HG02610 (cell line): ENCODE results near the gene SP1.
"Not testable (repeated sequence)": the region's sequence is repeated elsewhere in the genome, so short reads cannot be mapped to it uniquely, and the experiment has no call there.

ENCODE experiments used
- ATAC-seq: cut with Tn5 transposase; IDR thresholded peaks from one replicate; pipeline ENCODE4 v1.9.1; 2021; ENCODE audit warnings: mild to moderate bottlenecking, moderate library complexity; ENCODE audit not compliant: unreplicated experiment

The SP1 gene

DNA sequence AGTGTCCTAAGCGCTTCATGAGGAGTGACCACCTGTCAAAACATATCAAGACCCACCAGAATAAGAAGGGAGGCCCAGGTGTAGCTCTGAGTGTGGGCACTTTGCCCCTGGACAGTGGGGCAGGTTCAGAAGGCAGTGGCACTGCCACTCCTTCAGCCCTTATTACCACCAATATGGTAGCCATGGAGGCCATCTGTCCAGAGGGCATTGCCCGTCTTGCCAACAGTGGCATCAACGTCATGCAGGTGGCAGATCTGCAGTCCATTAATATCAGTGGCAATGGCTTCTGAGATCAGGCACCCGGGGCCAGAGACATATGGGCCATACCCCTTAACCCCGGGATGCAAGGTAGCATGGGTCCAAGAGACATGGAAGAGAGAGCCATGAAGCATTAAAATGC lies 31.0 kb downstream of the SP1 start:
- no peak for ATAC-seq

DNA sequence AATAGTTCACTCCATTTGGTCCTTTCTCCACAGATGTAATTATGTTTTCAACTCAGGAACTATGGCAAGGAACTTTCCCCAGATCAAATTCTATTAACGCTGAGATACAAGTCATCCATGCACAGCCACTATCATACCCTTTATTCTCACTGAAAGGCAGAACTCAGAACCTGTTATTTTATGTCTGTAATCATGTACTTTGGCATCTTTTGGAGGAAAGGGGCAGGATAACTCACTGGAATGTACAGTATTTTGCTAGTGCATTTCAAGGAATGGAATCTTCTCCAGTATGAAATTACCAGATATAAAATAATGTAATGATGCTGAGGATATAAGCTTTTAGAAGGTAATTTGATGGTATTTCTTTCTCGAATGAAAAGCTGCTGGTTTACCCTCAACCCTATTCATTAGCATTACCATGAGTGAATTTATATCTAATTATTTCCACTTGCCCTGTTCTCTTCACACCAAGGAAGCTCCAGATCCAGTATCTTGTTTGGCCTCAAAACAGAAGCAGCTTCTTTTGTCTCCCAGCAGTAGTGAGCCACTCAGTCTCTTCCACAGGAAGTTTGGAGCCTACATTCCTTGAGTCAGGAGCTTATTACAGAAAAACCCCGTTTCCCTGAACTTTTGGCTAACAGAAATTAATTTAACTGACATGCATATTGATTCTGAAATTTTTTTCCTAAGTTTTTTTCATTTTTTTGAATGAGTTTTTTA lies 33.7 kb downstream of the SP1 start:
- ATAC-seq, result no peak

DNA sequence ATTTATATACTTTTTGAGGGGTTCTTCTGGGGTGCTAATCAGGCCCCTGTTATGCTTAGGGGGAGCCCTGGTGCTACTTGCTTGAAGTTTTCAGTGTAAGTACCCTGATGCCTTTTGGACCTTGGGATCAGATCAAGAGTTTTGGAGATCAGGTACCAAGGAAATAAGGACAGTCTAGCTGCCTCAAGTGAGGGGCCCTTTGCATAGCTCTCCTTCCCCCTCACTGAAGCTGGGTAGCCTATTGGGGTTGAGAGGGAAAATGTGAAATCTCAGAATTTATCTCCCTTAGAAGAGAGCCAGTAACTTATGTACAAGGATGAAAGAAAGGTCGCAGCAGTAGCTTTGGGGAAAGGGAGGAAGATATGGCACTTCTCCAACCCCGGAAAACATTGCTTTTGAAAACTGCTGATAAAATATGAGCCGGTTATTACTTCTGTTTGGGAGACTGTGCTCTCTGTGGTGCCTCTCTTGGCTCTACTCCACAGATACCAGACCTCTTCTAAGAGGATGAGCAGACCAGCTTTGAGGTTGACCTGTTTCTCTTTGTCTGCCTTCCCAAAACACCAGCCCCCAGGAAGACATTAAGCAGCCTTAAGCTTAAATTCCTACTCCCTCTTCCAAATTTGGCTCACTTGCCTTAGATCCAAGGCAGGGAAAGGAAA lies 34.9 kb downstream of the SP1 start:
- no peak for ATAC-seq

DNA sequence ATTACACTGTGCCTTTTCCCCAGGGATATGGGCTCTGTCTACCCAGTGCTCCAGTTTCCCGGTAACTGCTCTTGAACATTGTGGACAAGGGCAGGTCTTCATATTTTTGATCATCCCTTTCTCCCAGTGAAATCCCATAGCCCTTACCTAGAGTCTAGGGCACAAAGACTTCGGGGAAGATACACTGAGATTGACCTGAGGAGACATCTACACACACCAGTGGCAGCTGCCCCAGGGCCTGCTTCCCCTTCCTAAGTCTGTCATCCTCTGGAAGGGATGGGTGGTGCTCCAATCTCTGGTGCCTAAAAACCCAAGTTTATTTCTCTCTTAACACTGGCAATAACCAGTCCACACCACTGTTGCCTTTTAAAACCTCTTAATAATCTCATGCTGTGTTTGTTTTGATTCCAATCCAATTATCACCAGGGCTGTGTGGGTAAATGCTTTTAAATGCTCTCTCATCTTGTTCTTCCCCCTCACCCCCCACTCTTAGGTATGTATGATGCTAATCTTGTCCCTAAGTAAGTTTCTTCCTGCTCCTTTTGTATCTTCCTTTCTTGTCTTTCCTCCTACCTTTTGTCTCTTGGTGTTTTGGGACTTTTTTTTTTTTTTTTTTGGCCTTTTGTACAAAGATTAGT lies 35.9 kb downstream of the SP1 start:
- not testable (repeated sequence) for ATAC-seq

DNA sequence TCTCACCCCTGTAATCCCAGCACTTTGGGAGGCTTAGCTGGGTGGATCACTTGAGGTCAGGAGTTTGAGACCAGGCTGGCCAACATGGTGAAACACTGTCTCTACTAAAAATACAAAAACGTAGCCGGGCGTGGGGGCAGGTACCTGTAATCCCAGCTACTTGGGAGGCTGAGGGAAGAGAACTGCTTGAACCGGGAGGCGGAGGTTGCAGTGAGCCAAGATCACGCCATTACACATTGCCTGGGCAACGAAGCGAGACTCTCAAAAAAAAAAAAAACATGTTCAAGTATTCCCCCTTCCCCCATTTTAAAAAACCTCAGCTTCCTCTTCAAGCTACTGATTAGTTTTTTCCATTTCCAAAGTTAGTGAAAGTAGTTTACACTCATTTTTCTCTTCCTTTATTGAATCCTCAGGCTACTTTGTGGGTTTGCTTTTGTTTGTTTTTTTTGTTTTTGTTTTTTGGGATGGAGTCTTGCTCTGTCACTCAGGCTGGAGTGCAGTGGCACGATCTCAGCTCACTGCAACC lies 37.4 kb downstream of the SP1 start:
- not testable (repeated sequence) for ATAC-seq

DNA sequence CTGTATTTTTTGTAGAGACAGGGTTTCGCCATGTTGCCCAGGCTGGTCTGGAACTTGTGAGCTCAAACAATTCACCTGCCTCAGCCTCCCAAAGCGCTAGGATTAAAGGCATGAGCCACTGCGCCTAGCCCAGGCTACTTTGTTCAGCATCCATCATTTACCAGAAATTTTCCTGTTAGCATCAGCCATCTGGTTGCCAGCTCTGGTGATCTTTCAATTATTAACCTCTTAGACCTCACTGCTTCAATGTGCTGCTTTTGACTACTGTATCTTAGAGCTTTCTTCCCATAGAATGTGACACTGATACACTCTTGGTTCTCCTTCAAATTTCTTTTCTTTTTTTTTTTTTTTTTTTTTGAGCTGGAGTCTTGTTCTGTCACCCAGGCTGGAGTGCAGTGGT lies 38.2 kb downstream of the SP1 start:
- ATAC-seq, result no peak

DNA sequence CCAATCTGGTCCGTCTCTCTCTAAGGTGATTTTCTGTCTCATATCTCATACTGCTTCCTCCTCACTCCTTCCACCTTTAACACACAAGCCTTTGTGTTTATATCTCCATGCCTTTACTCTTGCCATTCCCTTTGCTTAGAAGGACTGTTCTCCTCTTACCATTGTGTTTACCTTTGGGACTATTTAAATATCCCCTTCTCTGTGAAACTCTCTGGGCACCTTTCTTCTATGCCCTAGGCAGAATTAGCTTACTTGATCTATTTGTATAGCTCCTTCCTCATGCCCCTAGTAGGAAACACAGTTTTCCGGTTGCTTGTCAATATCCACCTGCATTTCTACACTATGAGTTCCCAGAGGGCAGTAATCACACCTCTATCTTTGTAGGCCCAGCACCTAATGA lies 39.8 kb downstream of the SP1 start:
- ATAC-seq, result no peak

DNA sequence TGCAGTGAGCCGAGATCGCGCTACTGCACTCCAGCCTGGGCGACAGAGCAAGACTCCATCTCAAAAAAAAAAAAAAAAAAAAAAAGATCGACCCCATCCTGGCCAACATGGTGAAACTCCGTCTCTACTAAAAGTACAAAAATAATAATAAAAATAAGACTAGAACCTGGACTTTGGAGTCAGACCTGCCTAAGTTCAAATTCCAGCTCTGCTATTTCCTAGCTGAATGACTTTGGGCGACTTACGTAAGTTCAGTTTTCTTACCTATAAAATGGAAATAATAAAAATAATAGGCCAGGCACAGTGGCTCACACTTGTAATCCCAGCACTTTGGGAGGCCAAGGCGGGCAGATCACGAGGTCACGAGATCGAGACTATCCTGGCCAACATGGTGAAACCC lies 42.3 kb downstream of the SP1 start:
- not testable (repeated sequence) for ATAC-seq

DNA sequence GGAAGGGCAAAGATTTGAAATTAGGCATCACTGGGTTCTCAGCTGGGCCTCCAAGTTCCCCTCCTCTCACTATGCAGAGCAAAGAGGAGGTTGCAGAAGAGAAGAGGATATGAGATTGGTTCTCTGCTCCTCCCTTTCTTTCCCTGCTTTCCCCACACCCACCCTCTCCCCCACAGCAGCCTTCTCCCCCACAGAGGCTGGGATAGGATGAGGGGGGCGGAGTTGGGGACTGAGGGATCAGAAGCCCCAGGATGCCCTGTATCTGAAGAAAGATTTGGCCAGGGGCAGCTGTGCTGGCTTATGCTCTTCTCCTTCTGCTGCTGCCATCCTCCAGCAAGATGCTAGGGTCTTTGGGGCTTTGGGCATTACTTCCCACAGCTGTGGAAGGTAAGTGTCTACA lies 43.6 kb downstream of the SP1 start, which contains the start of gene AMHR2:
Gene AMHR2, plus strand, starts transcription at position 259 of the 400 bp plus-strand sequence. Its CDS starts 80 bp downstream, at position 339.
- no peak for ATAC-seq

DNA sequence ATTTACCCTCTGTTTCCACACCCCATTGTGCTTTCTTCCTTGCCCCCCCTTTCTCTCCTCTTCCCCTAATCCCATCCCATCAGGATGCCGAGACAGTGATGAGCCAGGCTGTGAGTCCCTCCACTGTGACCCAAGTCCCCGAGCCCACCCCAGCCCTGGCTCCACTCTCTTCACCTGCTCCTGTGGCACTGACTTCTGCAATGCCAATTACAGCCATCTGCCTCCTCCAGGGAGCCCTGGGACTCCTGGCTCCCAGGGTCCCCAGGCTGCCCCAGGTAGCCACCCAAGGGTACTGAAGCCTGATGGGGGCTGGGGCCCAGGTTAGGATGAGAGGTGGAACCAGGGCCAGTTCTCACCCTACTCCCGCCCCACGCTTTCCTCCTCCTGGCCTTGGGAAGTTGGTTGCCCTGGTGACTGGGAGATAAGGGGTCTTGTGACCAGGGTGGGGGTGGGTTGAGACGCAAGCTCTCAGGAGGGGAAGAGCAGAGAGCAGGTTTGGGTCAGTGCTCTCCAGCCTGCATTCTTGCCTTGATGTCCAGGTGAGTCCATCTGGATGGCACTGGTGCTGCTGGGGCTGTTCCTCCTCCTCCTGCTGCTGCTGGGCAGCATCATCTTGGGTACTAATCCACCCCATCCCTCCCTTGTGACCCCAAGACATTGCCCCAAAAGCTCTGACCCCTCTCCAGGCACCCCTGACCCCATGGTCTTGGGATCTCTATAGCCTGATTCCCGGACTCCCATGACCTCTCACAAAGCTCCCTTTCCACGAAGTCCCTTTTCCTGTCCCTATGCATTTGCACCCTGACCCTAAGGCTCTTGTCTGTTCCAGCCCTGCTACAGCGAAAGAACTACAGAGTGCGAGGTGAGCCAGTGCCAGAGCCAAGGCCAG lies 44.9 kb downstream of the SP1 start:
- no peak for ATAC-seq

DNA sequence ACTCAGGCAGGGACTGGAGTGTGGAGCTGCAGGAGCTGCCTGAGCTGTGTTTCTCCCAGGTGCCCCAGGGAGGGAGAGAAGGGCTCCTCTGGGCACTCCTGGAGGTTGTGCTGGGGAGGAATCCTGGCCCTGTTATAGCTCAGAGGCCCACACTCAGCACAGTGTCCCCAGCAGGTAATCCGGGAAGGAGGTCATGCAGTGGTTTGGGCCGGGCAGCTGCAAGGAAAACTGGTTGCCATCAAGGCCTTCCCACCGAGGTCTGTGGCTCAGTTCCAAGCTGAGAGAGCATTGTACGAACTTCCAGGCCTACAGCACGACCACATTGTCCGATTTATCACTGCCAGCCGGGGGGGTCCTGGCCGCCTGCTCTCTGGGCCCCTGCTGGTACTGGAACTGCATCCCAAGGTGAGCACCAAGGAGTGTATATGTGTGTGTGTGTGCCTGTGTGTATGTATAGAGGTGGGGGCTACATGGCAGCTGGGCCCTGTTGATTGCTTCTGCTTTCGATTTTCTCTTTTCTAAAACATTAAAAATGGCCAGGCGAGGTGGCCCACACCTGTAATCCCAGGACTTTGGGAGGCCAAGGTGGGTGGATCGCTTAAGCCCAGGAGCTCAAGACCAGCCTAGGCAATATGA lies 45.7 kb downstream of the SP1 start:
- no peak for ATAC-seq

DNA sequence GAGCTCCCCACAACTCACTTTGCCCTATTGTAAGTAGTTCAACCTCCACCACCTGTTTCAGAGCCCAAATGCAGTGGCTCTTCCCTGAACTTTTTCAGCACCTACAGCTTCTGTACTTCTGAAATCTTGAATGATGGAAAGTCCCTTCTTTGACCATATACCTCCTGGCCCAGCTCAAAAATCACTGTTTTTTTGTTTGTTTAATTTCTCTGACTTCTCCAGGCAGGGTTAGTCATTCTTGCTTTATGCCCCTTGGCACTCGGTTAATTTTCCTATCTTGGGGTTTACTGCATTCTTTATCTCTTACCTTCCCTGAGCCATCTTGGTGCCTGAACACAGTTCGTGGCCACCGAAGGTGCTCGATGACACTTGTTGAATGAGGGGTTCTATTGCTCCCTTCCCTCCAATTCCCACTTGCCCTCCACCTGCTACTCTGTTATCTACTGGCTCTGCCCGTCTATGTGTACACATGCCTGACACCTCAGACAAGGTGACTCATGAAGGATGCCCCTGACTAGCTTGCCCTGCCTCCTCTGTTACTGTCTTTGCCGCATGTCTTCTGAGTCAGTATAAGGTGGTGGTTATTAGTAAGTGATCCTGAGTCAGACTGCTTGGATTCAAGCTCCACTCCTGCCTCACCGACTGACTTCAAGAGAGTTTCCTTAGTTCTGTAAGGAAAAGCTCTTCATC lies 48.1 kb downstream of the SP1 start:
- no peak for ATAC-seq

DNA sequence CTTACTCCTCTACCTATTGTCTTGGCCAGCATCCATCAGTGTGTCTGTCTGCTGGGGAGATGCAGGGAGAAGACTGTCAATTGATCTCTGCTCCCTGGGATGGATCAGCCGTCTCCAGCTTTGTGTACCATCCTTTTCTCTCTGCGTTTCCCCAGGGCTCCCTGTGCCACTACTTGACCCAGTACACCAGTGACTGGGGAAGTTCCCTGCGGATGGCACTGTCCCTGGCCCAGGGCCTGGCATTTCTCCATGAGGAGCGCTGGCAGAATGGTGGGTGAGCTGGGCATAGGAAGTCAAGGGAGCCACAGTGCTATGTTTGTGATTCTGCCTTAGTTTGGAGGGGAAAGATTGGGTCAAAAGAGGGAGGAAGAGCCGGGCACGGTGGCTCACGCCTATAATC lies 48.8 kb downstream of the SP1 start:
- no peak for ATAC-seq

DNA sequence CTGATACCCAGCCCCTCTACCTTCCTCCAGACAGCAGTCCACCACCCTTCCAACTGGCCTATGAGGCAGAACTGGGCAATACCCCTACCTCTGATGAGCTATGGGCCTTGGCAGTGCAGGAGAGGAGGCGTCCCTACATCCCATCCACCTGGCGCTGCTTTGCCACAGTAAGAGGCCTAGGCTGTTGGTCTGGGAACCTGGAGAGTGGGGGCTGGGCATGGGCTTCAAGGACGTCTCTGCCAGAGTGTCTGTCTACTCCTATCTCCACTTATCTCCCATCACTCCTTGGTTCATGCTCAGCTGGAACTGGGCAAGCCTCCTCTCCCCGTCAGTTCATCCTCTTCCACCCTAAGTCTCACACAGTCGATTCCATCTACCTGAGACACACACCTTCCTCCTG lies 50.1 kb downstream of the SP1 start:
- ATAC-seq, result no peak

DNA sequence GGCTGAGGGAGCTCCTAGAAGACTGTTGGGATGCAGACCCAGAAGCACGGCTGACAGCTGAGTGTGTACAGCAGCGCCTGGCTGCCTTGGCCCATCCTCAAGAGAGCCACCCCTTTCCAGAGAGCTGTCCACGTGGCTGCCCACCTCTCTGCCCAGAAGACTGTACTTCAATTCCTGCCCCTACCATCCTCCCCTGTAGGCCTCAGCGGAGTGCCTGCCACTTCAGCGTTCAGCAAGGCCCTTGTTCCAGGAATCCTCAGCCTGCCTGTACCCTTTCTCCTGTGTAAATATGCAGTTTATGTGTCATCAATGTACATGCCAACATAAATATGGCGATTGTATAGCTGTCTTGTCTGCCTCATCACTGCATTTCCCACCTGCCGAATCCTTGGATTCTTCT lies 51.2 kb downstream of the SP1 start:
- no peak for ATAC-seq

DNA sequence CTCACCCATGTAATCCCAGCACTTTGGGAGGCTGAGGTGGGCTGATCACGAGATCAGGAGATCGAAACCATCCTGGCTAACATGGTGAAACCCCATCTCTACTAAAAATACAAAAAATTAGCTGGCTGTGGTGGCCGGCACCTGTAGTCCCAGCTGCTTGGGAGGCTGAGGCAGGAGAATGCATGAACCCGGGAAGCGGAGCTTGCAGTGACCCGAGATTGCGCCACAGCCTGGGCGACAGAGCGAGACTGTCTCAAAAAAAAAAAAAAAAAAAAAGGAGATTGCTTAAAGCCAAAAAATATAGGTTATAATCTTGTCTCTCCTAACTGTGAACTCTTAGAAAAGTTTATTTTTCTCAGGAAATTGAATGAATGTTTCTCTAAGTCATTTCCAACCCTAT lies 55.4 kb downstream of the SP1 start:
- ATAC-seq, result not testable (repeated sequence)

DNA sequence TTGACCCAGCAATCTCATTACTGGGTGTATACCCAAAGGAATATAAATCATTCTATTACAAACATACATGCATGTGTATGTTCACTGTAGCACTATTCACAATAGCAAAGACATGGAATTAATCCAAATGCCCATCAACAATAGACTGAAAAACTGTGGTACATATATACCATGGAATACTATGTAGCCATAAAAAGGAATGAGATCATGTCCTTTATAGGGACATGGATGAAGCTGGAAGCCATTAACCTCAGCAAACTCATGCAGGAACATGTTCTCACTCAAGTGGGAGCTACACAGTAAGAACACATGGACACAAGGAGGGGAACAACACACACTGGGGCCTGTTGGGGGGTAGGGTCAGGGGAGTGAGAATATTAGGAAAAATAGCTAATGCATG lies 59.6 kb downstream of the SP1 start:
- ATAC-seq, result not testable (repeated sequence)

DNA sequence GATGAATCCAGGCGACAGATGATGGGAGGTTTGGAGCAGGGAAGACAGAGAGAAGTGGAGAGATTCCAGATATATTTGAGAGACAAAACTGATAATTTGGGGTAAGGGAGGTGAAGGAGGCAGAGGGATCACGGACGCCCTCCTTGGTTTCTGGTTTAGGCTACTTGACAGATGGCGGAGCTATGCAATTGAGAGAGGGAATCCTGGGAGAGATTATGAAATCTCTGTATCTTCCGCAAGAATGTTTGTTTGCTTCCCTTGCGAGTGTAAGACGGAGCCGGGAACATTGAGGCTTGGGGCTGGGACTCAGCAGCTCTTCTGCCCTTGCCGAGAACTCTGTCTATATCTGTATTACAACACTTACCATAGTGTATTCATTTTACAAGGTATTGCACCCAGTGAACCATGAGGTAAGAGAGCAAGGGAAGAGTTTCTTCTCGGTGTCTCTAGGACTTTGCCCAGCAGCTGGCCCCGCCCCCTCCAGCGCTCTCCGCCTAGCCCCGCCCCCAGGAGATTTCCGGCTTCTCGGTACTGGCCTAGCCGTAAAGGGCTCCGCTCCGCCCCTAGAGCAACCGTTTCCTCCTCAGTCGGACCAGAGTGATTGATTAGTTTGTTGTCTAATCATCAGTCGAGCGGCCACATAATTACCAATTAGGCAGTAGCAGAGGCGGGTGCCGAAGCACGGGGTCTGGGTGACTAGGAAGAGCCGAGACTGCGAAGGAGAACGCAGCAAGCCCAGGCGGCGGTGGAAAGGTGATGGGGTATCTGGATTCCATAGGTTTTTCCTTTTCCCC lies 61.3 kb downstream of the SP1 start, which contains the start of gene PRR13:
Gene PRR13, plus strand, starts transcription at position 695 of the 794 bp plus-strand sequence. CDS start 981 bp downstream, outside the sequence.
- ATAC-seq, result peak; percentile 96

DNA sequence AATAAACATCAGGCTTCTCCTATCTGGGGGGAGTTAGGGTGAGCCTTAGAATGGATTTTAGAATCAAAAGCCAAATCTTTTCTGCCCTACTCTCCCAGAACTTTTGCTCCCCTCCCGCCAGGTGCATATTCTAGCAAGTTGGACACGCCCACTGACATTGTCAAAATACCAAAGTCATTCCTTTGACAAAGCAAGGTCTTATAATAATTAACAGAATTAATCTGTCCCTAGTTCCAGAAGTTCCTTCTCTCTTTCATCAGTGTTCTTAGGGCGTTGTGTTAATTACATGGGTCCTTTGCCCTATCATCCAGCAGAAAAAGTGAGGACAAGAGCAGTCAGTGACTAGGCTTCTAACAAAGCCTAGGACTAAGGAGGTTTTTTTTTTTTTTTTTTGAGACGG lies 64.0 kb downstream of the SP1 start:
- no peak for ATAC-seq
